Measurements from ENCODE around the gene EIF2B1.

Gene EIF2B1

GRCh38 chr12:123597100-123597499 is 36.4 kb downstream of the EIF2B1 start:
- Histone ChIP-seq H2AFZ (ENCODE audit: insufficient read depth, low read length, poor library complexity) (no peak overlapping the region), H3K4me2 (ENCODE audit: low read length) (no peak overlapping the region), H3K23ac (ENCODE audit: low read length) (no peak overlapping the region), H3K36me3 (ENCODE audit: control insufficient read depth in 1 of 2, insufficient read depth in 2 of 2, low read length in 2 of 2) (peaks cover 19 to 40% of the 10 kb centered on the region in 2 experiments), H3K79me2 (ENCODE audit: control insufficient read depth, insufficient read depth, low read length, poor library complexity) (peaks cover 5% of the 10 kb centered on the region), H3K27ac (ENCODE audit: low read depth, low read length) (no peak overlapping the region), H3K4me1 (ENCODE audit: control insufficient read depth in 1 of 2, insufficient read depth in 2 of 2, low read length in 2 of 2) (no peaks in the 10 kb centered on the region), H3K18ac (ENCODE audit: low read length) (no peak overlapping the region), H4K8ac (ENCODE audit: low read depth, low read length) (no peak overlapping the region), H3K9ac (ENCODE audit: low read length) (no peak overlapping the region), H3K4ac (ENCODE audit: low read depth, low read length) (no peak overlapping the region), H3K27me3 (ENCODE audit: insufficient read depth, low read length) (no peaks in the 10 kb centered on the region), H4K91ac (ENCODE audit: low read depth, low read length) (no peak overlapping the region), H2AK5ac (ENCODE audit: low read length) (no peak overlapping the region), H4K12ac (ENCODE audit: low read depth, low read length) (no peak overlapping the region), H3K4me3 (ENCODE audit: low read depth, low read length) (no peak overlapping the region), H3K14ac (ENCODE audit: low read length) (no peak overlapping the region), H3K79me1 (ENCODE audit: low read length) (peaks cover 5% of the 10 kb centered on the region), H2BK120ac (ENCODE audit: insufficient read depth, low read length, poor library complexity) (no peak overlapping the region), H3K9me3 (ENCODE audit: insufficient read depth, low read depth, low read length) (peaks cover 1% of the 10 kb centered on the region), H2BK5ac (ENCODE audit: low read depth, low read length, poor library complexity) (no peak overlapping the region), H2BK12ac (ENCODE audit: low read length) (no peak overlapping the region)
- no CpG with 5 or more reads among the region's 3 CpGs for WGBS (ENCODE audit: extremely low coverage, insufficient coverage, insufficient read length)
- peak in 1 of 2 donors; percentile 21 for DNase-seq

- Histone ChIP-seq H2AFZ (ENCODE audit: insufficient read depth, low read length, poor library complexity) (no peak overlapping the region), H3K79me1 (ENCODE audit: low read length) (no peaks in the 10 kb centered on the region), H3K4me2 (ENCODE audit: low read length) (no peak overlapping the region), H3K23ac (ENCODE audit: low read length) (no peak overlapping the region), H4K8ac (ENCODE audit: low read depth, low read length) (no peak overlapping the region), H4K91ac (ENCODE audit: low read depth, low read length) (no peak overlapping the region), H3K9ac (ENCODE audit: low read length) (no peak overlapping the region), H3K79me2 (ENCODE audit: control insufficient read depth, insufficient read depth, low read length, poor library complexity) (no peaks in the 10 kb centered on the region), H3K18ac (ENCODE audit: low read length) (no peak overlapping the region), H3K27ac (ENCODE audit: low read depth, low read length) (no peak overlapping the region), H3K36me3 (ENCODE audit: control insufficient read depth in 1 of 2, insufficient read depth in 2 of 2, low read length in 2 of 2) (peaks cover 21 to 51% of the 10 kb centered on the region in 2 experiments), H2BK120ac (ENCODE audit: insufficient read depth, low read length, poor library complexity) (no peak overlapping the region), H2BK12ac (ENCODE audit: low read length) (no peak overlapping the region), H2AK5ac (ENCODE audit: low read length) (no peak overlapping the region), H3K4ac (ENCODE audit: low read depth, low read length) (no peak overlapping the region), H3K4me1 (ENCODE audit: control insufficient read depth in 1 of 2, insufficient read depth in 2 of 2, low read length in 2 of 2) (no peaks in the 10 kb centered on the region), H3K14ac (ENCODE audit: low read length) (no peak overlapping the region), H3K4me3 (ENCODE audit: low read depth, low read length) (no peak overlapping the region), H2BK5ac (ENCODE audit: low read depth, low read length, poor library complexity) (no peak overlapping the region), H4K12ac (ENCODE audit: low read depth, low read length) (no peak overlapping the region), H3K27me3 (ENCODE audit: insufficient read depth, low read length) (no peaks in the 10 kb centered on the region), H3K9me3 (ENCODE audit: insufficient read depth, low read depth, low read length) (no peaks in the 10 kb centered on the region)
- DNase-seq: peak; percentile 85 to 90
Observed at GRCh38 chr12:123595729-123596128, 37.8 kb downstream of the EIF2B1 start.

GRCh38 chr12:123591702-123592481 is 41.6 kb downstream of the EIF2B1 start:
- peaks cover 2% of the 10 kb centered on the region for H3K79me2 ChIP-seq (ENCODE audit: control insufficient read depth, insufficient read depth, low read length, poor library complexity)
- H3K36me3 ChIP-seq (ENCODE audit: control insufficient read depth in 1 of 2, insufficient read depth in 2 of 2, low read length in 2 of 2): peaks cover 34 to 58% of the 10 kb centered on the region in 2 experiments
- H3K9me3 ChIP-seq (ENCODE audit: insufficient read depth, low read depth, low read length): no peaks in the 10 kb centered on the region
- H3K14ac ChIP-seq (ENCODE audit: low read length): no peak overlapping the region
- H3K4me2 ChIP-seq (ENCODE audit: low read length): no peak overlapping the region
- no peak overlapping the region for H2BK120ac ChIP-seq (ENCODE audit: insufficient read depth, low read length, poor library complexity)
- no peak for DNase-seq
- H2BK12ac ChIP-seq (ENCODE audit: low read length): no peak overlapping the region
- no peak overlapping the region for H2BK5ac ChIP-seq (ENCODE audit: low read depth, low read length, poor library complexity)
- H3K18ac ChIP-seq (ENCODE audit: low read length): no peak overlapping the region
- no peak overlapping the region for H3K23ac ChIP-seq (ENCODE audit: low read length)
- H4K12ac ChIP-seq (ENCODE audit: low read depth, low read length): no peak overlapping the region
- no peak overlapping the region for H2AK5ac ChIP-seq (ENCODE audit: low read length)
- H4K91ac ChIP-seq (ENCODE audit: low read depth, low read length): no peak overlapping the region
- H3K27me3 ChIP-seq (ENCODE audit: insufficient read depth, low read length): no peaks in the 10 kb centered on the region
- whole genome bisulfite sequencing (ENCODE audit: extremely low coverage, insufficient coverage, insufficient read length): no CpG with 5 or more reads among the region's 8 CpGs
- no peak overlapping the region for H3K4me3 ChIP-seq (ENCODE audit: low read depth, low read length)
- no peak overlapping the region for H2AFZ ChIP-seq (ENCODE audit: insufficient read depth, low read length, poor library complexity)
- no peak overlapping the region for H3K4ac ChIP-seq (ENCODE audit: low read depth, low read length)
- H3K27ac ChIP-seq (ENCODE audit: low read depth, low read length): no peak overlapping the region
- no peaks in the 10 kb centered on the region for H3K79me1 ChIP-seq (ENCODE audit: low read length)
- no peaks in the 10 kb centered on the region for H3K4me1 ChIP-seq (ENCODE audit: control insufficient read depth in 1 of 2, insufficient read depth in 2 of 2, low read length in 2 of 2)
- no peak overlapping the region for H4K8ac ChIP-seq (ENCODE audit: low read depth, low read length)
- H3K9ac ChIP-seq (ENCODE audit: low read length): no peak overlapping the region

- no peak overlapping the region for H4K8ac ChIP-seq (ENCODE audit: low read depth, low read length)
- H2BK5ac ChIP-seq (ENCODE audit: low read depth, low read length, poor library complexity): no peak overlapping the region
- WGBS (ENCODE audit: extremely low coverage, insufficient coverage, insufficient read length): no CpG with 5 or more reads among the region's 4 CpGs
- peaks cover 15% of the 10 kb centered on the region for H3K79me1 ChIP-seq (ENCODE audit: low read length)
- peaks cover 3% of the 10 kb centered on the region for H3K9me3 ChIP-seq (ENCODE audit: insufficient read depth, low read depth, low read length)
- H4K91ac ChIP-seq (ENCODE audit: low read depth, low read length): no peak overlapping the region
- no peak overlapping the region for H3K4me2 ChIP-seq (ENCODE audit: low read length)
- H3K36me3 ChIP-seq (ENCODE audit: control insufficient read depth in 1 of 2, insufficient read depth in 2 of 2, low read length in 2 of 2): peaks cover 0 to 4% of the 10 kb centered on the region in 2 experiments
- DNase-seq: no peak
- no peak overlapping the region for H2AK5ac ChIP-seq (ENCODE audit: low read length)
- H2AFZ ChIP-seq (ENCODE audit: insufficient read depth, low read length, poor library complexity): no peak overlapping the region
- no peak overlapping the region for H3K14ac ChIP-seq (ENCODE audit: low read length)
- no peak overlapping the region for H4K12ac ChIP-seq (ENCODE audit: low read depth, low read length)
- no peaks in the 10 kb centered on the region for H3K27me3 ChIP-seq (ENCODE audit: insufficient read depth, low read length)
- no peak overlapping the region for H2BK120ac ChIP-seq (ENCODE audit: insufficient read depth, low read length, poor library complexity)
- H2BK12ac ChIP-seq (ENCODE audit: low read length): no peak overlapping the region
- H3K4me1 ChIP-seq (ENCODE audit: control insufficient read depth in 1 of 2, insufficient read depth in 2 of 2, low read length in 2 of 2): peaks cover 0 to 10% of the 10 kb centered on the region in 2 experiments
- H3K18ac ChIP-seq (ENCODE audit: low read length): no peak overlapping the region
- H3K79me2 ChIP-seq (ENCODE audit: control insufficient read depth, insufficient read depth, low read length, poor library complexity): peaks cover 18% of the 10 kb centered on the region
- H3K27ac ChIP-seq (ENCODE audit: low read depth, low read length): no peak overlapping the region
- H3K9ac ChIP-seq (ENCODE audit: low read length): no peak overlapping the region
- no peak overlapping the region for H3K4ac ChIP-seq (ENCODE audit: low read depth, low read length)
- no peak overlapping the region for H3K23ac ChIP-seq (ENCODE audit: low read length)
- no peak overlapping the region for H3K4me3 ChIP-seq (ENCODE audit: low read depth, low read length)
Observed at GRCh38 chr12:123580772-123581171, 52.7 kb downstream of the EIF2B1 start.
